ENCODE data around the gene CDKN2C. TPM values are rescaled to one million over a fixed set of nuclear protein-coding genes. Genes with fewer than 3 reads are reported as not detected.

The CDKN2C gene
- polyA plus RNA-seq, 1 of the 3 experiments (the other 2 are of a cell fraction), result 27.0 TPM

DNA sequence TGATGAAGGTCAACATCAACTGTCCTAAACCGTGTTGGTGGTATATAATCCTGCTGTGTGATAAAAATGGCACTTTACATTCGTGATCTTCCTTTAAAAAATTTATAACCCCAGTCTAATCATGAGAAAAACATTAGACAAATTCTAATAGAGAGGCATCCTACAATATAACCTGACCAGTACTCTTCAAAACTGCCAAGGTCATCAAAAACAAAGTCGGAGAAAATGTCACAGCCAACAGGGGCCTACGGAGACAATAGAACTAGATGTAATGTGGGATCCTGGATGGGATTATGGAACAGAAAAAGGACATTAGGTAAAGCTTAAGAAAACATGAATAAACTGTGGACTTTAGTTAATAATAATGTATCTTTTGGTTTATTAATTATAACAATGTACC lies 25.0 kb downstream of the CDKN2C start:
- H3K36me3 ChIP-seq (replicated peaks in 1 of 2; ENCODE audit: control insufficient read depth in 1 of 2, insufficient read depth in 2 of 2, low read length in 1 of 2), result peaks cover 0 to 8% of the 10 kb centered on the region in 2 experiments
- H3K9me3 ChIP-seq, result no peaks in the 10 kb centered on the region
- no peaks in the 10 kb centered on the region for H3F3A ChIP-seq (replicated peaks; ENCODE audit: insufficient read depth)
- H3K79me2 ChIP-seq (ENCODE audit: insufficient read depth), result peaks cover 17% of the 10 kb centered on the region; the same call in 1 of the 2 replicates
- no peaks in the 10 kb centered on the region for H4K20me1 ChIP-seq (ENCODE audit: insufficient read depth)
- H3K4me1 ChIP-seq (ENCODE audit: control insufficient read depth in 1 of 2, insufficient read depth in 2 of 2, low read depth in 1 of 2, low read length in 1 of 2), result no peaks in the 10 kb centered on the region
- no peak overlapping the region for H2AFZ ChIP-seq (ENCODE audit: low read depth)
- no peak for DNase-seq
- WGBS (ENCODE audit: low lambda C conversion rate), result 94% methylated on average over 4 of the region's 4 CpGs
- POLR2A ChIA-PET, result no interaction called here
- no peaks in the 10 kb centered on the region for H3K9me2 ChIP-seq
- no peak overlapping the region for H3K27ac ChIP-seq (ENCODE audit: low read depth in 2 of 2, low read length in 1 of 2)
- CTCF ChIA-PET, result interaction anchor here (0.8 to 2.0 kb wide), 3 partner anchors 65 to 221 kb away, joined by 3 to 7 read pairs (median 4); no protein-coding TSS in a partner anchor
- TF ChIP-seq RAD21 (IDR thresholded peaks at IDR 0.05; ENCODE audit: low read length) (no peak), RXRA (IDR thresholded peaks at IDR 0.05; ENCODE audit: borderline replicate concordance, low read depth) (no peak), MAX (IDR thresholded peaks at IDR 0.05; ENCODE audit: low read depth) (no peak)
- no peaks in the 10 kb centered on the region for H3K27me3 ChIP-seq (ENCODE audit: insufficient read depth)
- no peak overlapping the region for H3K4me2 ChIP-seq
- H3K4me3 ChIP-seq (ENCODE audit: low read depth in 2 of 2, low read length in 1 of 2), result no peak overlapping the region
- H3K9ac ChIP-seq, result no peak overlapping the region

GRCh38 chr1:50995651-50996050 lies 25.6 kb downstream of the CDKN2C start:
- Histone ChIP-seq H3K27me3 (ENCODE audit: insufficient read depth) (no peaks in the 10 kb centered on the region), H2AFZ (ENCODE audit: low read depth) (no peak overlapping the region), H3K4me1 (ENCODE audit: control insufficient read depth in 1 of 2, insufficient read depth in 2 of 2, low read depth in 1 of 2, low read length in 1 of 2) (no peaks in the 10 kb centered on the region), H4K20me1 (ENCODE audit: insufficient read depth) (no peaks in the 10 kb centered on the region), H3K4me3 (ENCODE audit: low read depth in 2 of 2, low read length in 1 of 2) (no peak overlapping the region), H3K9me2 (no peaks in the 10 kb centered on the region), H3K27ac (ENCODE audit: low read depth in 2 of 2, low read length in 1 of 2) (no peak overlapping the region), H3K4me2 (no peak overlapping the region), H3K79me2 (ENCODE audit: insufficient read depth) (peaks cover 16% of the 10 kb centered on the region; the same call in 1 of the 2 replicates), H3K36me3 (replicated peaks in 1 of 2; ENCODE audit: control insufficient read depth in 1 of 2, insufficient read depth in 2 of 2, low read length in 1 of 2) (peaks cover 0 to 8% of the 10 kb centered on the region in 2 experiments), H3K9ac (no peak overlapping the region), H3F3A (replicated peaks; ENCODE audit: insufficient read depth) (no peaks in the 10 kb centered on the region), H3K9me3 (no peaks in the 10 kb centered on the region)
- ChIA-PET CTCF (interaction anchor here (0.8 to 1.3 kb wide), 2 partner anchors 193 to 221 kb away, joined by 3 to 4 read pairs; no protein-coding TSS in a partner anchor), POLR2A (no interaction called here)
- no peak for TF ChIP-seq YY1 (IDR thresholded peaks at IDR 0.05; ENCODE audit: low read depth)
- no peak for TF ChIP-seq RAD21 (IDR thresholded peaks at IDR 0.05; ENCODE audit: low read length)
- no peak for TF ChIP-seq FOXM1 (IDR thresholded peaks at IDR 0.05; ENCODE audit: low read depth)
- TF ChIP-seq GATA2 (CRISPR knock-in tag; IDR thresholded peaks at IDR 0.05), result no peak
- no peak for TF ChIP-seq POLR2AphosphoS5 (IDR thresholded peaks at IDR 0.05; ENCODE audit: low read depth, low read length)
- no peak for TF ChIP-seq PBX3 (IDR thresholded peaks at IDR 0.05)
- no peak for TF ChIP-seq MEF2A (IDR thresholded peaks at IDR 0.05; ENCODE audit: borderline replicate concordance, low read depth)
- no peak for TF ChIP-seq EZH2phosphoT487 (IDR thresholded peaks at IDR 0.05; ENCODE audit: borderline replicate concordance, low read depth)
- no peak for TF ChIP-seq NFIC (IDR thresholded peaks at IDR 0.05; ENCODE audit: borderline replicate concordance)
- TF ChIP-seq FOXJ3 (CRISPR knock-in tag; IDR thresholded peaks at IDR 0.05), result no peak
- TF ChIP-seq RFX5 (IDR thresholded peaks at IDR 0.05; ENCODE audit: low read length), result no peak
- TF ChIP-seq IRF3 (IDR thresholded peaks at IDR 0.05; ENCODE audit: low read depth, low read length), result no peak
- TF ChIP-seq FOSL2 (IDR thresholded peaks at IDR 0.05; ENCODE audit: borderline replicate concordance, low read depth), result no peak
- TF ChIP-seq NRF1 (IDR thresholded peaks at IDR 0.05; ENCODE audit: low read depth, low read length), result no peak
- no peak for TF ChIP-seq JUND (IDR thresholded peaks at IDR 0.05)
- no peak for TF ChIP-seq MXI1 (IDR thresholded peaks at IDR 0.05; ENCODE audit: low read depth, low read length)
- no peak for TF ChIP-seq TCF12 (IDR thresholded peaks at IDR 0.05)
- TF ChIP-seq SMC3 (IDR thresholded peaks at IDR 0.05; ENCODE audit: low read depth, low read length), result no peak
- TF ChIP-seq, protein P1, sequence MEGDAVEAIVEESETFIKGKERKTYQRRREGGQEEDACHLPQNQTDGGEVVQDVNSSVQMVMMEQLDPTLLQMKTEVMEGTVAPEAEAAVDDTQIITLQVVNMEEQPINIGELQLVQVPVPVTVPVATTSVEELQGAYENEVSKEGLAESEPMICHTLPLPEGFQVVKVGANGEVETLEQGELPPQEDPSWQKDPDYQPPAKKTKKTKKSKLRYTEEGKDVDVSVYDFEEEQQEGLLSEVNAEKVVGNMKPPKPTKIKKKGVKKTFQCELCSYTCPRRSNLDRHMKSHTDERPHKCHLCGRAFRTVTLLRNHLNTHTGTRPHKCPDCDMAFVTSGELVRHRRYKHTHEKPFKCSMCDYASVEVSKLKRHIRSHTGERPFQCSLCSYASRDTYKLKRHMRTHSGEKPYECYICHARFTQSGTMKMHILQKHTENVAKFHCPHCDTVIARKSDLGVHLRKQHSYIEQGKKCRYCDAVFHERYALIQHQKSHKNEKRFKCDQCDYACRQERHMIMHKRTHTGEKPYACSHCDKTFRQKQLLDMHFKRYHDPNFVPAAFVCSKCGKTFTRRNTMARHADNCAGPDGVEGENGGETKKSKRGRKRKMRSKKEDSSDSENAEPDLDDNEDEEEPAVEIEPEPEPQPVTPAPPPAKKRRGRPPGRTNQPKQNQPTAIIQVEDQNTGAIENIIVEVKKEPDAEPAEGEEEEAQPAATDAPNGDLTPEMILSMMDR (IDR thresholded peaks at IDR 0.05), result no peak
- TF ChIP-seq RXRA (IDR thresholded peaks at IDR 0.05; ENCODE audit: borderline replicate concordance, low read depth), result no peak
- DNase-seq, result no peak
- 83% methylated on average over 1 of the region's 1 CpG for WGBS (ENCODE audit: low lambda C conversion rate)

Measured in SK-N-SH (cell line).